ENCODE results near the gene NAXE. TPM values are rescaled to one million over a fixed set of nuclear protein-coding genes. Genes with fewer than 3 reads are reported as not detected.
"Not testable (repeated sequence)": the region's sequence is repeated elsewhere in the genome, so short reads cannot be mapped to it uniquely, and the experiment has no call there.

Gene NAXE
- total RNA-seq, 1 donor from 2014 or later = 48.5 TPM

DNA sequence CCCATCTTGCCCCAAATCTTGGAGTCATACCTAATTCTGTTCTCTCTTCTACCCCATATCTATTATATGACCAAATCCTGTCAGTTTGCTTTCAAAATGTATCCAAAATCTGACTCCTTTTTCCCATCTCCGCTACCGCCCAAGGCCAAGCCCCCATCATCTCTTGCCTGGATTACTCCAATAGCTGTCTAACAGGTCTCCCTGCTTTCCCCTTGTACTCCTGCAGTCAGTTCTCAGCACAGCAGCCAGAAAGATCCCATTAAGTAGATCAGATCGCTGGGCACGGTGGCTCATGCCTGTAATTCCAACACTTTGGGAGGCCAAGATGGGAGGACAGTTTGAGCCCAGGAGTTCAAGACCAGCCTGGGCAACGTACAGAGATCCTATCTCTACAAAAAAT is 39.1 kb upstream of the NAXE start:
- no peaks in the 10 kb centered on the region for H3K9me3 ChIP-seq (ENCODE audit: insufficient read depth, low read depth, low read length)
- H3K4me2 ChIP-seq (ENCODE audit: low read length) = no peak overlapping the region
- Mint-ChIP-seq H3K4me3 (ENCODE audit: unreplicated experiment) (no peak overlapping the region), H3K9me3 (ENCODE audit: unreplicated experiment) (no peaks in the 10 kb centered on the region), H3K4me1 (ENCODE audit: low read depth, unreplicated experiment) (peaks cover 3% of the 10 kb centered on the region), H3K27me3 (ENCODE audit: low read depth, unreplicated experiment) (peaks cover 3% of the 10 kb centered on the region), H3K36me3 (ENCODE audit: low read depth, unreplicated experiment) (no peaks in the 10 kb centered on the region), H3K27ac (ENCODE audit: unreplicated experiment) (no peak overlapping the region)
- TF ChIP-seq, protein P1, sequence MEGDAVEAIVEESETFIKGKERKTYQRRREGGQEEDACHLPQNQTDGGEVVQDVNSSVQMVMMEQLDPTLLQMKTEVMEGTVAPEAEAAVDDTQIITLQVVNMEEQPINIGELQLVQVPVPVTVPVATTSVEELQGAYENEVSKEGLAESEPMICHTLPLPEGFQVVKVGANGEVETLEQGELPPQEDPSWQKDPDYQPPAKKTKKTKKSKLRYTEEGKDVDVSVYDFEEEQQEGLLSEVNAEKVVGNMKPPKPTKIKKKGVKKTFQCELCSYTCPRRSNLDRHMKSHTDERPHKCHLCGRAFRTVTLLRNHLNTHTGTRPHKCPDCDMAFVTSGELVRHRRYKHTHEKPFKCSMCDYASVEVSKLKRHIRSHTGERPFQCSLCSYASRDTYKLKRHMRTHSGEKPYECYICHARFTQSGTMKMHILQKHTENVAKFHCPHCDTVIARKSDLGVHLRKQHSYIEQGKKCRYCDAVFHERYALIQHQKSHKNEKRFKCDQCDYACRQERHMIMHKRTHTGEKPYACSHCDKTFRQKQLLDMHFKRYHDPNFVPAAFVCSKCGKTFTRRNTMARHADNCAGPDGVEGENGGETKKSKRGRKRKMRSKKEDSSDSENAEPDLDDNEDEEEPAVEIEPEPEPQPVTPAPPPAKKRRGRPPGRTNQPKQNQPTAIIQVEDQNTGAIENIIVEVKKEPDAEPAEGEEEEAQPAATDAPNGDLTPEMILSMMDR (IDR thresholded peaks at IDR 0.05; ENCODE audit: insufficient read depth, low read depth, low read length) = no peak
- no peak for TF ChIP-seq EZH2 (IDR thresholded peaks at IDR 0.05; ENCODE audit: insufficient read depth, low read length)
- DNase-seq (ENCODE audit: low read depth) (no peak), FAIRE-seq (no peak)
- peaks cover 19% of the 10 kb centered on the region for H3K36me3 ChIP-seq (ENCODE audit: insufficient read depth, low read length)
- no peaks in the 10 kb centered on the region for H4K20me1 ChIP-seq (ENCODE audit: insufficient read depth, low read length)
- no peaks in the 10 kb centered on the region for H3K27me3 ChIP-seq (ENCODE audit: insufficient read depth, low read length)
- H3K79me2 ChIP-seq (ENCODE audit: insufficient read depth, low read length) = no peaks in the 10 kb centered on the region
- H3K4me1 ChIP-seq (ENCODE audit: insufficient read depth, low read length) = no peaks in the 10 kb centered on the region
- no peak overlapping the region for H3K27ac ChIP-seq (ENCODE audit: low read depth, low read length)
- H3K9ac ChIP-seq (ENCODE audit: low read length) = no peak overlapping the region
- no peak overlapping the region for H2AFZ ChIP-seq (ENCODE audit: low read depth, low read length)
- H3K4me3 ChIP-seq (ENCODE audit: insufficient read depth, low read depth, low read length) = no peak overlapping the region

DNA sequence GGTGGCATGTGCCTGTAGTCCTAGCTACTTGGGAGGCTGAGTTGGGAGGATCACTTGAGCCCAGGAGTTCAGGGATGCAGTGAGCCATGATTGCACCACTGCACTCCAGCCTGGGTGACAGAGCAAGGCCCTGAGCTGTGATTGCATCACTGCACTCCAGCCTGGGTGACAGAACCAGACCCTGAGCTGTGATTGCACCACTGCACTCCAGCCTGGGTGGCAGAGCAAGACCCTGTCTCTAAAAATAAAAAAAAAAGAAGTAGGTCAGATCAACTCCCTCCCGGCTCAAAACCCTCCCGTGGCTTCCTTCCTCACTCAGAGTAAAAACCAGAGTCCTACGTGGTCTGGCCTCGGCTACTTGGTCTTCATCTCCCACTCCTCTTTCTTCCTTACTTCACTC is 38.6 kb upstream of the NAXE start:
- H3K9me3 Mint-ChIP-seq (ENCODE audit: unreplicated experiment) = not testable (repeated sequence)

DNA sequence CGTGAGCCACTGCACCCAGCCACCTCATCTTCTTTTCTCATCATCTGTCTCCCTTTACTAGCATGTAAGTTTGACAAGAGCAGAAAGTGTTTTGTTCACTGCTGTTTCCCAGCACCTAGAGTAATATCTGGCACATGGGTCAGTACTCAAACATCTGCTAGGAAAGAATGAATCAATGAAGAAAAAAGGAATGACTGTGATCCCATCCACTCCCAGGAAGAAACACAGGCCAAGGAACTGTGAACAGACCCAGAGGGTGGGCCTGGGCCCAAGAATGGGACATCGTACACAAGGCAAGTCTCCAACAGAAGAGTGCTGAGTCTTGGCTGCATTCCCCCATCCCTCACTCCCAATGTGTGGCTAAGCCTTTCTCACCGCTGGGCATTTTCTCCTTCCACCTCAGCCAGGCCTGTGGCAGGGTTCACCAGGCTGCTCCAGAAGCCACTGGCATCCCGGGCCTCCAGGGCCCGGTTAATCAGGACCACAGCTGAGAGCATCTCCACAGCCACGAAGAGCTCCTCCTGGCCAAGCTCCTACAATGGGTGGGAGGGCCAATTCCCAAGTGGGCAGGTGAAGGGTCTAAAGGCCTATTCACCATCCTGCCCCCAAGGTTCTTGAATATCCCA is 37.6 kb upstream of the NAXE start:
- Histone ChIP-seq H3K4me1 (ENCODE audit: insufficient read depth, low read length) (no peaks in the 10 kb centered on the region), H3K36me3 (ENCODE audit: insufficient read depth, low read length) (peaks cover 13% of the 10 kb centered on the region), H3K4me2 (ENCODE audit: low read length) (no peak overlapping the region), H3K9ac (ENCODE audit: low read length) (no peak overlapping the region), H3K9me3 (ENCODE audit: insufficient read depth, low read depth, low read length) (no peaks in the 10 kb centered on the region), H3K4me3 (ENCODE audit: insufficient read depth, low read depth, low read length) (no peak overlapping the region), H4K20me1 (ENCODE audit: insufficient read depth, low read length) (no peaks in the 10 kb centered on the region), H2AFZ (ENCODE audit: low read depth, low read length) (no peak overlapping the region), H3K27ac (ENCODE audit: low read depth, low read length) (no peak overlapping the region), H3K79me2 (ENCODE audit: insufficient read depth, low read length) (no peaks in the 10 kb centered on the region), H3K27me3 (ENCODE audit: insufficient read depth, low read length) (no peaks in the 10 kb centered on the region)
- Mint-ChIP-seq H3K4me3 (ENCODE audit: unreplicated experiment) (no peak overlapping the region), H3K4me1 (ENCODE audit: low read depth, unreplicated experiment) (peaks cover 3% of the 10 kb centered on the region), H3K36me3 (ENCODE audit: low read depth, unreplicated experiment) (no peaks in the 10 kb centered on the region), H3K9me3 (ENCODE audit: unreplicated experiment) (no peaks in the 10 kb centered on the region), H3K27ac (ENCODE audit: unreplicated experiment) (no peak overlapping the region), H3K27me3 (ENCODE audit: low read depth, unreplicated experiment) (peaks cover 3% of the 10 kb centered on the region)
- no peak for DNase-seq (ENCODE audit: low read depth)
- no peak for TF ChIP-seq EZH2 (IDR thresholded peaks at IDR 0.05; ENCODE audit: insufficient read depth, low read length)
- TF ChIP-seq, protein P1 (IDR thresholded peaks at IDR 0.05; ENCODE audit: insufficient read depth, low read depth, low read length) = no peak
- FAIRE-seq = no peak

More for the DNA sequence above, 38.6 kb upstream of the NAXE start:
- not testable (repeated sequence) for H3K27me3 ChIP-seq (ENCODE audit: insufficient read depth, low read length); H3K4me1 ChIP-seq (ENCODE audit: insufficient read depth, low read length); DNase-seq (ENCODE audit: low read depth); H3K4me1 Mint-ChIP-seq (ENCODE audit: low read depth, unreplicated experiment); H3K27me3 Mint-ChIP-seq (ENCODE audit: low read depth, unreplicated experiment); H2AFZ ChIP-seq (ENCODE audit: low read depth, low read length); H3K27ac ChIP-seq (ENCODE audit: low read depth, low read length); FAIRE-seq; H3K9me3 ChIP-seq (ENCODE audit: insufficient read depth, low read depth, low read length); H3K4me3 ChIP-seq (ENCODE audit: insufficient read depth, low read depth, low read length); H3K36me3 Mint-ChIP-seq (ENCODE audit: low read depth, unreplicated experiment); H3K79me2 ChIP-seq (ENCODE audit: insufficient read depth, low read length); H3K9ac ChIP-seq (ENCODE audit: low read length); H3K4me2 ChIP-seq (ENCODE audit: low read length); H4K20me1 ChIP-seq (ENCODE audit: insufficient read depth, low read length)
- peaks cover 15% of the 10 kb centered on the region for H3K36me3 ChIP-seq (ENCODE audit: insufficient read depth, low read length)
- Mint-ChIP-seq H3K4me3 (ENCODE audit: unreplicated experiment) (peak overlapping the region; percentile 43), H3K27ac (ENCODE audit: unreplicated experiment) (peak overlapping the region; percentile 4)
